ENCODE data around the gene PITX3. TPM values are rescaled to one million over a fixed set of nuclear protein-coding genes. Genes with fewer than 3 reads are reported as not detected.
A peak's percentile ranks its signal among the peaks of the same experiment; 100 is the strongest.

The PITX3 gene
- total and polyA plus RNA-seq, 10 of the 15 experiments (the other 5 are each of a cell fraction or from before 2014, with no cell fraction given), result not detected

GRCh38 chr10:102240467-102241031 is 763 bp downstream of the PITX3 start:
- Histone ChIP-seq H3K27ac (ENCODE audit: control insufficient read depth, insufficient read depth) (no peak overlapping the region), H3K36me3 (ENCODE audit: control insufficient read depth in 2 of 2, insufficient read depth in 2 of 2, low read length in 1 of 2) (no peaks in the 10 kb centered on the region), H4K20me1 (ENCODE audit: control insufficient read depth, insufficient read depth) (no peaks in the 10 kb centered on the region), H3K4me3 (no peak overlapping the region), H3K27me3 (replicated peaks in 1 of 2; ENCODE audit: control insufficient read depth in 2 of 2, insufficient read depth in 2 of 2, low read length in 1 of 2) (peaks cover 8 to 15% of the 10 kb centered on the region in 2 experiments), H2AFZ (ENCODE audit: control insufficient read depth, low read depth, low read length) (no peak overlapping the region), H3K4me2 (ENCODE audit: control insufficient read depth, insufficient read depth) (peak overlapping the region; percentile 85; the same call in 1 of the 2 replicates), H3K4me1 (ENCODE audit: control insufficient read depth, insufficient read depth, low read length) (peaks cover 4% of the 10 kb centered on the region; the same call in 1 of the 2 replicates), H3K9ac (ENCODE audit: control insufficient read depth, insufficient read depth, low read length) (no peak overlapping the region), H3K9me3 (replicated peaks; ENCODE audit: control insufficient read depth, insufficient read depth, low read length) (no peaks in the 10 kb centered on the region), H3K79me2 (ENCODE audit: control insufficient read depth, insufficient read depth, low read length) (peaks cover 2% of the 10 kb centered on the region)
- in situ Hi-C loops (cut with MboI) (no loop called here), intact Hi-C loops (cut with micrococcal nuclease; ENCODE audit: unreplicated experiment) (no loop called here)
- DNase-seq (ENCODE audit: low read depth, low spot score) (no peak), FAIRE-seq (no peak), ATAC-seq (no peak)
- CTCF ChIA-PET, result interaction anchor here (4.2 to 15.4 kb wide), 2 partner anchors 11 to 115 kb away, joined by 16 to 632 read pairs; no protein-coding TSS in a partner anchor
- POLR2A ChIA-PET, result no interaction called here
- SMC1A ChIA-PET (ENCODE audit: uncharacterized antibody, unreplicated experiment), result interaction anchor here (1.1 to 1.3 kb wide), 2 partner anchors 9 to 11 kb away, joined by 3 read pairs; no protein-coding TSS in a partner anchor
- BruUV-seq (replicated peaks), result no TSS peak
- 32% methylated on average over 38 of the region's 39 CpGs for WGBS (ENCODE audit: insufficient coverage, insufficient replicate concordance, low lambda C conversion rate, missing lambda C conversion rate)
- RAD21 ChIA-PET (ENCODE audit: unreplicated experiment), result no interaction called here
- TF ChIP-seq YY1 (IDR thresholded peaks at IDR 0.05; ENCODE audit: low read depth, low read length), result no peak
- TF ChIP-seq REST (IDR thresholded peaks at IDR 0.05; ENCODE audit: low read depth, low read length), result no peak
- no peak for TF ChIP-seq MEF2B (IDR thresholded peaks at IDR 0.05; ENCODE audit: partially characterized antibody, poor library complexity, severe bottlenecking)
- TF ChIP-seq RAD51 (IDR thresholded peaks at IDR 0.05), result no peak
- TF ChIP-seq KDM1A (IDR thresholded peaks at IDR 0.05; ENCODE audit: borderline replicate concordance), result no peak
- no peak for TF ChIP-seq MTA2 (IDR thresholded peaks at IDR 0.05; ENCODE audit: low read depth)
- no peak for TF ChIP-seq HCFC1 (IDR thresholded peaks at IDR 0.05; ENCODE audit: low read length)
- no peak for TF ChIP-seq HSF1 (IDR thresholded peaks at IDR 0.05; ENCODE audit: low read depth, low read length)
- TF ChIP-seq DPF2 (IDR thresholded peaks at IDR 0.05), result no peak
- no peak for TF ChIP-seq ETV6 (conservative IDR thresholded peaks at IDR 0.05 in 1 of 2, IDR thresholded peaks at IDR 0.05 in 1 of 2; ENCODE audit: borderline replicate concordance in 1 of 2, low read depth in 1 of 2)
- no peak for TF ChIP-seq SRF (IDR thresholded peaks at IDR 0.05; ENCODE audit: low read depth in 2 of 2, low read length in 2 of 2)
- TF ChIP-seq, protein P1, sequence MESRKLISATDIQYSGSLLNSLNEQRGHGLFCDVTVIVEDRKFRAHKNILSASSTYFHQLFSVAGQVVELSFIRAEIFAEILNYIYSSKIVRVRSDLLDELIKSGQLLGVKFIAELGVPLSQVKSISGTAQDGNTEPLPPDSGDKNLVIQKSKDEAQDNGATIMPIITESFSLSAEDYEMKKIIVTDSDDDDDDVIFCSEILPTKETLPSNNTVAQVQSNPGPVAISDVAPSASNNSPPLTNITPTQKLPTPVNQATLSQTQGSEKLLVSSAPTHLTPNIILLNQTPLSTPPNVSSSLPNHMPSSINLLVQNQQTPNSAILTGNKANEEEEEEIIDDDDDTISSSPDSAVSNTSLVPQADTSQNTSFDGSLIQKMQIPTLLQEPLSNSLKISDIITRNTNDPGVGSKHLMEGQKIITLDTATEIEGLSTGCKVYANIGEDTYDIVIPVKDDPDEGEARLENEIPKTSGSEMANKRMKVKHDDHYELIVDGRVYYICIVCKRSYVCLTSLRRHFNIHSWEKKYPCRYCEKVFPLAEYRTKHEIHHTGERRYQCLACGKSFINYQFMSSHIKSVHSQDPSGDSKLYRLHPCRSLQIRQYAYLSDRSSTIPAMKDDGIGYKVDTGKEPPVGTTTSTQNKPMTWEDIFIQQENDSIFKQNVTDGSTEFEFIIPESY (IDR thresholded peaks at IDR 0.05), result no peak
- TF ChIP-seq ATF7 (IDR thresholded peaks at IDR 0.05; ENCODE audit: low read depth), result no peak
- no peak for TF ChIP-seq MAX (IDR thresholded peaks at IDR 0.05; ENCODE audit: low read depth, low read length)
- no peak for TF ChIP-seq IRF3 (IDR thresholded peaks at IDR 0.05)

Measured in GM12878 (cell line).